Central memory CD8-positive, alpha-beta T cell (primary cell): ENCODE results near the gene TTBK1.

Source experiments
- ATAC-seq: fragments of 150-1000 bp; cut with Tn5 transposase; replicated peaks from 2 replicates; pipeline ENCODE4 v1.10.0; 2022; ENCODE audit warnings: mild to moderate bottlenecking, moderate FRiP score, moderate number of reproducible peaks; ENCODE audit not compliant: poor library complexity, severe bottlenecking; ENCODE audit errors: extremely low read depth
- DNase-seq, 2 donors: peaks; one replicate each; pipeline ENCODE4 v3.0.0; 2021; ENCODE audit warnings: low spot score in 2 of 2
- H3K27ac Mint-ChIP-seq: one replicate; pipeline ENCODE4 v1.8.0; 2022; ENCODE audit warnings: low read depth, mild to moderate bottlenecking, moderate library complexity, mixed read lengths
- H3K27me3 Mint-ChIP-seq: one replicate; pipeline ENCODE4 v1.8.0; 2022; ENCODE audit warnings: mixed read lengths
- H3K36me3 Mint-ChIP-seq: one replicate; pipeline ENCODE4 v1.8.0; 2022; ENCODE audit warnings: mild to moderate bottlenecking, moderate library complexity, mixed read lengths; ENCODE audit not compliant: insufficient read depth
- H3K4me1 Mint-ChIP-seq: one replicate; pipeline ENCODE4 v1.8.0; 2022; ENCODE audit warnings: mixed read lengths
- H3K4me3 Mint-ChIP-seq: one replicate; pipeline ENCODE4 v1.8.0; 2022; ENCODE audit warnings: mild to moderate bottlenecking, moderate library complexity, mixed read lengths
- H3K9me3 Mint-ChIP-seq: one replicate; pipeline ENCODE4 v1.8.0; 2022; ENCODE audit warnings: mixed read lengths

TTBK1 gene

DNA sequence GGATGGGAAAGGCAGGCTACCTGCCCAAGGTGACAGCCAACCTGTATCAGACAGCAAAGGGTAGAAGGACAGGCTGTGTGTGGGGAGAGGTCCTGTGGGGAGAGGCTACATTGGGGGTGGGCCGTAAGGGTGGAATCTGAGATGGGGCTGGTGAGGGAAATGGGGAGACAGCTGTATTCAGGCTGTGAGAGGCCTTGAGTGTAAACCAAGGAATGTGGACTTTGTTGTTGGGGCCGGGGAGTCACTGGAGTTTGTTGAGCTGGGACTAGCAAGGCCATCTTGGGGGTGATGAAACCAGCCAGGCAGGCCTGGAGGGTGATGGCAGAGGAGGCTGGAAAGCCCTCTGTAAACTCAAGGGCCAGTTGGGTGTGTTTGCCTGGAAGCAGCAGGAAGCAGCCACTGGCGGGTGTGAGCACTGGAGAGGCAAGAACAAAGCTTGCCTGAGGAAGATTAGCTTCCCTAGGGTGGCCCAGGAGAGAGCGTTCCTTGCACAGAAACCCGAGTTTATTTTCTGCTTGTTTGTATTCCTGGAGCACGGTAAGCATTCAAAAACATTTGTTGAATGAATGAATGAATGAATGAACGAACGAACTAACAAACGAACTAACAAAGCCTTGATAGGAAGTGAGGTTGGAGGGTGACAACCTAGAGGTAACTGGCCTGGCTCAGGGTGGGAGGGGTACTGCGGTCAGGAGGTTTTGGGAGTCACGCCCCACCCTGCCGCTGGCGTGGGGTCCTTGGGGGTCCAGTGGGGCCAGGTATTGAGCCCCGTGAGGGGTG lies 18.9 kb downstream of the TTBK1 start:
- Mint-ChIP-seq H3K27ac (no peak overlapping the region), H3K4me1 (no peaks in the 10 kb centered on the region), H3K4me3 (no peak overlapping the region), H3K36me3 (peaks cover 1% of the 10 kb centered on the region), H3K27me3 (no peaks in the 10 kb centered on the region), H3K9me3 (no peaks in the 10 kb centered on the region)
- ATAC-seq = no peak
- DNase-seq = no peak

DNA sequence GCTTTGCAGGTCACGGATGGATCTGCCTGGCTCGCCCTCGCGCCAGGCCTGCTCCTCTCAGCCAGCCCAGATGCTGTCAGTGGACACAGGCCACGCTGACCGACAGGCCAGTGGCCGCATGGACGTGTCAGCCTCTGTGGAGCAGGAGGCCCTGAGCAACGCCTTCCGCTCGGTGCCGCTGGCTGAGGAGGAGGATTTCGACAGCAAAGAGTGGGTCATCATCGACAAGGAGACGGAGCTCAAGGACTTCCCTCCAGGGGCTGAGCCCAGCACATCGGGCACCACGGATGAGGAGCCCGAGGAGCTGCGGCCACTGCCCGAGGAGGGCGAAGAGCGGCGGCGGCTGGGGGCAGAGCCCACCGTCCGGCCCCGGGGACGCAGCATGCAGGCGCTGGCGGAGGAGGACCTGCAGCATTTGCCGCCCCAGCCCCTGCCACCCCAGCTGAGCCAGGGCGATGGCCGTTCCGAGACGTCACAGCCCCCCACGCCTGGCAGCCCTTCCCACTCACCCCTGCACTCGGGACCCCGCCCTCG lies 19.6 kb downstream of the TTBK1 start:
- no peaks in the 10 kb centered on the region for H3K4me1 Mint-ChIP-seq
- no peaks in the 10 kb centered on the region for H3K27me3 Mint-ChIP-seq
- no peak overlapping the region for H3K27ac Mint-ChIP-seq
- no peak overlapping the region for H3K4me3 Mint-ChIP-seq
- DNase-seq (no peak), ATAC-seq (no peak)
- peaks cover 1% of the 10 kb centered on the region for H3K36me3 Mint-ChIP-seq
- no peaks in the 10 kb centered on the region for H3K9me3 Mint-ChIP-seq

GRCh38 chr6:43263314-43264178 lies 20.3 kb downstream of the TTBK1 start:
- peak; percentile 84 for ATAC-seq
- peaks cover 1% of the 10 kb centered on the region for H3K36me3 Mint-ChIP-seq
- H3K27me3 Mint-ChIP-seq = no peaks in the 10 kb centered on the region
- H3K4me3 Mint-ChIP-seq = no peak overlapping the region
- H3K4me1 Mint-ChIP-seq = no peaks in the 10 kb centered on the region
- H3K27ac Mint-ChIP-seq = no peak overlapping the region
- peak; percentile 59 to 61 for DNase-seq
- H3K9me3 Mint-ChIP-seq = no peaks in the 10 kb centered on the region

GRCh38 chr6:43264599-43265145 lies 21.4 kb downstream of the TTBK1 start:
- DNase-seq (no peak), ATAC-seq (no peak)
- Mint-ChIP-seq H3K27me3 (no peaks in the 10 kb centered on the region), H3K9me3 (no peaks in the 10 kb centered on the region), H3K4me1 (peaks cover 7% of the 10 kb centered on the region), H3K4me3 (no peak overlapping the region), H3K36me3 (peaks cover 1% of the 10 kb centered on the region), H3K27ac (no peak overlapping the region)

- H3K4me3 Mint-ChIP-seq = no peak overlapping the region
- ATAC-seq (no peak), DNase-seq (no peak)
- H3K9me3 Mint-ChIP-seq = no peaks in the 10 kb centered on the region
- H3K27me3 Mint-ChIP-seq = no peaks in the 10 kb centered on the region
- H3K4me1 Mint-ChIP-seq = peaks cover 7% of the 10 kb centered on the region
- peaks cover 1% of the 10 kb centered on the region for H3K36me3 Mint-ChIP-seq
- no peak overlapping the region for H3K27ac Mint-ChIP-seq
Observed at GRCh38 chr6:43265564-43265963, 22.3 kb downstream of the TTBK1 start.

DNA sequence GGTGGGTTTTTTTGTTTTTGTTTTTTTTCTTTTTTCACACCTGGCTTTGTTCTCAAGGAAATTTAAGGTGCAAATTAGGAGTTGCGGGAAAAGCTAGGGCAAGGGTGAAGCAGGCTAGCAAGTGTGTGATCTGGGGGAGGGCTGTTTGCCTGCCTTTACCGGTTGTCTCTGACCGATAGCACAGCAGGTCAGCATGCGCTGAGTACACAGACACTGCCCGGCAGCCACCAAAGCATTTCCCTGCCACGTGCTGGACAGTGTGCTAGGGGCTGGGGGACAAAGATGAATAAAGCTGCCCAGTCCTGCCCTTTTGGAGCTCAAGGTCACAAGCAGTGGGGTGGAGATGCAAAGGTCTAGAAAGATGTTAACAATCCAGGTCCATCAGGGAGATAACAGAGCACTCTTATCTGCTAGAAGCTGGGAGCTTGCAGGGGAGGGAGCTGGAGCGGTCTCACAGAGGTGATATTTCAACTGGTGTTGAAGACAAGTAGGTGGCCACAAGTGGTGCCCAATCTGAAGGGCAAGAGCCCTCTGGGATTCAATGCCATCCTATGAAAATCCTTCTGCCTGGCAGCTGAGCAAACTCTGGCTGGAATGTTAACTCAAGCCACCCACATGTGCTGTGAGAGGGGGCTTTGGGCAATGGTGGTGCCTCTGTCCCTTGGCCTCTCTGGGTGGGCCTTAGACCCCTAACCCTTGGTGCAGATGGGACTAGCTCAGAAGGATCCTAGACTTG lies 24.5 kb downstream of the TTBK1 start:
- H3K36me3 Mint-ChIP-seq = peaks cover 1% of the 10 kb centered on the region
- no peaks in the 10 kb centered on the region for H3K27me3 Mint-ChIP-seq
- peaks cover 7% of the 10 kb centered on the region for H3K4me1 Mint-ChIP-seq
- no peak overlapping the region for H3K27ac Mint-ChIP-seq
- DNase-seq (no peak), ATAC-seq (no peak)
- H3K9me3 Mint-ChIP-seq = no peaks in the 10 kb centered on the region
- no peak overlapping the region for H3K4me3 Mint-ChIP-seq

DNA sequence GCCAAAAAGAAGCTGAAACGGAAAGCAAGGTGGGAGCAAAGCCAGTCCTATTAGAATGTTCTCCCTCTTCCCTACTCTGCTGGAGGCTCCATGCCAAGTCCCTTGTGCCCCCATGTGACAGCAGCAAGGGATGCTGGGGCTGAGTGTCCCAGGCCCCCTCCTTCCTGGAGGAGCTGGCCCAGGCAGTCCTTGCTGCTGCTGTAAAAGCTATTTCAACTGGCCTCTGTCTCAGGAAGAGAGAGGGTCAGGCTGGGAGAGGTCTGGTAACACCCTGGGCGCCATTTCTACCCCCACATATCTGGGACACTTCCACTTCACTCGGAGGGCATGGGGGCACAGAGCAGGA lies 25.0 kb downstream of the TTBK1 start:
- DNase-seq = no peak
- H3K9me3 Mint-ChIP-seq = no peaks in the 10 kb centered on the region
- no peak overlapping the region for H3K27ac Mint-ChIP-seq
- ATAC-seq = no peak
- peak overlapping the region; percentile 78 for H3K4me3 Mint-ChIP-seq
- peaks cover 1% of the 10 kb centered on the region for H3K36me3 Mint-ChIP-seq
- H3K27me3 Mint-ChIP-seq = no peaks in the 10 kb centered on the region
- peaks cover 7% of the 10 kb centered on the region for H3K4me1 Mint-ChIP-seq

DNA sequence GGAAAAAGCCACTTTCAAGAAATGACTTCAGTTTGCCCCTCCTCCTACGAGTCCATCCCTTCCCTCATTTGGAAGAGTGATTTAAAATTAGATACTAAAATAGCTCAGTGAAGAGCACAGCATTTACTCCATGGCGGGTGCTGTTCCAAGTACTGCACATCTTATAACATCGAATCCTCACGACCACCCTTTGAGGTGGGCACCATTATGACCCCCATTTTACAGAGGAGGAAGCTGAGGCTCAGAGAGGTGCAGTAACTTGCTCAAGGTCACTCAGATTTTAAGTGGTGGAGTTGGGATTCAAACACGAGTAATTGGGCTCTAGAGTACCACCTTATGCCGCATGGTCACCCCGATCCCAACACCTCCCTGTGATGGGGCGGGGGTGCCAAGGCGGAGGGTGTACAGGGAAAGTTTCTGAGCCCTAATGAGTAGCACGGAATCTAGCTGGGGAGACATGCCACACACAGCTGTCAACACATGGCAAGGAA lies 25.5 kb downstream of the TTBK1 start:
- Mint-ChIP-seq H3K27ac (no peak overlapping the region), H3K27me3 (peaks cover under 1% of the 10 kb centered on the region), H3K9me3 (no peaks in the 10 kb centered on the region), H3K4me1 (peaks cover 7% of the 10 kb centered on the region), H3K4me3 (peak overlapping the region; percentile 78), H3K36me3 (peaks cover 1% of the 10 kb centered on the region)
- ATAC-seq (no peak), DNase-seq (no peak)

- Mint-ChIP-seq H3K4me1 (peaks cover 7% of the 10 kb centered on the region), H3K9me3 (no peaks in the 10 kb centered on the region), H3K4me3 (peak overlapping the region; percentile 78), H3K27ac (peak overlapping the region; percentile 26), H3K27me3 (peaks cover 7% of the 10 kb centered on the region), H3K36me3 (peaks cover 1% of the 10 kb centered on the region)
- ATAC-seq (peak; percentile 76), DNase-seq (peak in 1 of 2 donors; percentile 22)
Observed at GRCh38 chr6:43269273-43270007, 26.2 kb downstream of the TTBK1 start.

- Mint-ChIP-seq H3K4me3 (no peak overlapping the region), H3K4me1 (peaks cover 12% of the 10 kb centered on the region), H3K36me3 (peaks cover 3% of the 10 kb centered on the region), H3K9me3 (no peaks in the 10 kb centered on the region), H3K27ac (no peak overlapping the region), H3K27me3 (peaks cover 20% of the 10 kb centered on the region)
- ATAC-seq (no peak), DNase-seq (no peak)
Observed at GRCh38 chr6:43271103-43271815, 28.0 kb downstream of the TTBK1 start.

DNA sequence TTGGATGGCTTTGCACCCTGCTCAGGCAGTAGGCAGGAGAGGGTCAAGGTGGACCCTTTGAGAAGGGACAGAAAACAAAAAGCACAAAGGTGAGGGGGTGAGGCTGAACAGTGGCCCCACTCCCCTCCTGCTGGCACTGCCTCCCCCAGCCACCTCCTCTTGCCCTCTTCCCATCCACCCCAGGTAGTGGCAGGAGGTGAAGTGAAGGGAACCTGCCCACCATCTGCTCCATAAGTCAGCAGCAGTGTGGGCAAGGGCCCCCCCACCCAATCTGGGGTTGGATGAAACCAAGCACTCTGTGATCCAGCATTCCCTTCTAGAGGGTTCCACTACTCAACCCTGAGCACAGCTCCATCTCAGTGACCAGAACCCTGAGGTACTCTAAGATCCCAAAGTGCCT lies 28.7 kb downstream of the TTBK1 start:
- no peak overlapping the region for H3K4me3 Mint-ChIP-seq
- H3K9me3 Mint-ChIP-seq = no peaks in the 10 kb centered on the region
- H3K36me3 Mint-ChIP-seq = peaks cover 3% of the 10 kb centered on the region
- no peak overlapping the region for H3K27ac Mint-ChIP-seq
- peaks cover 27% of the 10 kb centered on the region for H3K27me3 Mint-ChIP-seq
- DNase-seq (no peak), ATAC-seq (no peak)
- H3K4me1 Mint-ChIP-seq = peaks cover 14% of the 10 kb centered on the region
